GM12891 (cell line): Measurements from ENCODE around the gene PARVB.

ENCODE experiments used
- DNase-seq: peaks from one replicate; pipeline ENCODE4 v3.0.0; 2011; ENCODE audit warnings: low spot score; ENCODE audit not compliant: insufficient read length
- FAIRE-seq: peaks from 2 replicates; lab custom pipeline; 2011; peaks lifted over from hg19 to GRCh38; lab: Jason Lieb, UNC
- PAX5 ChIP-seq: IDR thresholded peaks from 2 replicates; pipeline ENCODE4 v1.6.1; 2011; ENCODE audit warnings: low read length, moderate library complexity, mild to moderate bottlenecking; ENCODE audit not compliant: insufficient read depth, severe bottlenecking
- POLR2A ChIP-seq: IDR thresholded peaks from 2 replicates; pipeline ENCODE4 v1.6.1; 2011; ENCODE audit warnings: low read depth, low read length, control low read depth
- POLR2AphosphoS5 ChIP-seq: IDR thresholded peaks from 2 replicates; pipeline ENCODE4 v1.6.1; 2011; ENCODE audit warnings: low read depth, low read length, control low read depth
- POU2F2 ChIP-seq: IDR thresholded peaks from 2 replicates; pipeline ENCODE4 v1.6.1; 2011; ENCODE audit warnings: low read depth, mild to moderate bottlenecking, control low read depth, low read length, moderate library complexity
- SPI1 ChIP-seq: IDR thresholded peaks from 2 replicates; pipeline ENCODE4 v1.6.1; 2011; ENCODE audit warnings: low read depth, low read length, control low read depth
- TAF1 ChIP-seq: IDR thresholded peaks from 2 replicates; pipeline ENCODE4 v1.6.1; 2011; ENCODE audit warnings: low read depth, low read length, control low read depth

Gene PARVB

GRCh38 chr22:44185237-44186120 lies 161.4 kb downstream of the PARVB start:
- DNase-seq, result no peak

GRCh38 chr22:44186121-44186510 lies 162.0 kb downstream of the PARVB start:
- TF ChIP-seq POLR2AphosphoS5, result no peak
- no peak for TF ChIP-seq SPI1
- TF ChIP-seq POLR2A, result no peak
- TF ChIP-seq POU2F2, result no peak
- TF ChIP-seq PAX5, result no peak
- no peak for TF ChIP-seq TAF1
- no peak for DNase-seq
- FAIRE-seq, result no peak

More at GRCh38 chr22:44185237-44186120, 161.4 kb downstream of the PARVB start:
- TF ChIP-seq SPI1 (no peak), PAX5 (no peak), POU2F2 (no peak), POLR2A (0 out of 2 replicates have a peak, but pooled peaks have one; percentile 11), TAF1 (no peak), POLR2AphosphoS5 (no peak)
- FAIRE-seq, result no peak

GRCh38 chr22:44186737-44187136 lies 162.6 kb downstream of the PARVB start:
- no peak for TF ChIP-seq POU2F2
- TF ChIP-seq POLR2A, result no peak
- no peak for TF ChIP-seq SPI1
- no peak for FAIRE-seq

GRCh38 chr22:44187652-44188230 lies 163.6 kb downstream of the PARVB start:
- no peak for TF ChIP-seq POU2F2
- DNase-seq, result no peak
- no peak for FAIRE-seq

More at GRCh38 chr22:44186737-44187136, 162.6 kb downstream of the PARVB start:
- no peak for DNase-seq

DNA sequence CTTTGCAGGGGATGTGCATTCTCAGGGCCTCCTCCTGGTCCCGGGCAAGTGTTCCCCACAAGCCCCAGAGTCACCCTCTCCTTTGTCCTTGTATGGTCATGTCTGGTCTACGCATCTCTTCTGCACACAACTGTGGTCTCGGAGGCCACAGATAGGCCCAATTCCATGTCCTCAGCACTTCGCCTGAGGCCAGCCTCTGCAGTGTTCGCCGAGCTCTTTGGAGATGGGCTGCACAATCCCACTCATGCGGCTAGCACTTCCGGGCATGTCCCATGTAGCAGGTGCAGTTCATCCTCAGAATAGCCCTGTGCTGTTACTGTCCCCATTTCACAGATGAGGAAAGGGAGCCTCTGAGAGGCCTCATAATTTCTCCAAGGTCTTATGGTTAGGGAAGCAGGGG lies 164.2 kb downstream of the PARVB start:
- no peak for FAIRE-seq
- TF ChIP-seq PAX5, result no peak
- no peak for TF ChIP-seq POLR2AphosphoS5
- TF ChIP-seq POLR2A, result no peak
- no peak for TF ChIP-seq TAF1
- no peak for TF ChIP-seq POU2F2
- no peak for TF ChIP-seq SPI1
- no peak for DNase-seq

DNA sequence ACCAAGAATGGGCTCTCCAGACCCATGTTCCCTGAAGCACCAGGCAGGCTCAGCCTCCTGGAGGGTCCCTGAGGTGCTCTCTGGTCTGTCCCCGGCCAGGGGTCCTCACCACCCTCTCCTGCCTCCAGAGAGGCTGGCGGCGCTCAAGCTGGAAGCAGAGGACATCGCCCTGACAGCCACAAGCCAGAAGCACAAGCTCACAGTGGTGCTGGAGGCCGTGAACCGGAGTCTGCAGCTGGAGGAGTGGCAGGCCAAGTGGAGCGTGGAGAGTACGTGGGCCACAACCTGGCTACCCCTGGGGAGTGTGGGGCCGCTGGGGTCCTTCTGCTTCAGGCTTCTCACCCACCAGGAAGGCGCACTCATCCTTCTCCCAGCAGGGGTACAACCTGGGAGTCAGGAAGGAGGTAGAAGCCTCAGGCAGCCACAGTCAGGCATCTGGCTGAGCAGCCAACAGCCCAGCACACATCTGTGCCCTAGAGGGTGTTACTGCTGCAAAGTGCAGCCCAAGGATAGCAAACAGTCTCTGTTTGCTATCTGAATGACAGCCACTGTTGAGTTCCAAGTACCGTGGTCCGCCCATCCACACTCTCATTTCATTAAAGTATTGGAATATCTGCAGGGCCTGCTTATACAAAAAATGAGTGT lies 165.0 kb downstream of the PARVB start:
- DNase-seq, result no peak
- TF ChIP-seq POLR2A (no peak), TAF1 (no peak), PAX5 (no peak), POLR2AphosphoS5 (no peak), POU2F2 (no peak)
- FAIRE-seq, result no peak

DNA sequence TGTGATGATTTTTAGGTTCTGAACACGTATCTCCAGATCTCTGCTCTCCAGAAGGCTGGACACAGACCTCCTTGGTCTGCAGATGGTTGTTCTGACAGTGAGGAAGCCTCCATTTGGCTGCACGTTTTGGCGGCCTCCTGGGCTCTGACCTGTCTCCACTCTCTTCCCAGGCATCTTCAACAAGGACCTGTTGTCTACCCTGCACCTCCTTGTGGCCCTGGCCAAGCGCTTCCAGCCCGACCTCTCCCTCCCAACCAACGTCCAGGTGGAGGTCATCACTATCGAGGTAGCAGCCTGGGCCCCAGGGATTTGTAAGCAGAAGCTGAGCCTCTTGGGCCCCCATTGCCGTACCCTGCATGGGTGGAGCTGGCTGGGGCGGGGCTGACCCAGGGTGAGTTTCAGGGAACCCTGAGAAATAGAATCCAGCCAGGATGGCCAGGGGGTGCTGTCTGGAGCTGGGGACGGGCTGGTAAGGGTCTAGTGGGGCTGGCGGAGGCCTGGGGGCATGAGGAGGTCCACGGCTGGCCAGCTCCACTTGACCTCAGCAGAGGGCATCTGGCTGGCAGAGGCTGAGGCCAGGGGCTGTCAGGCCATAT lies 166.4 kb downstream of the PARVB start:
- TF ChIP-seq POU2F2, result no peak
- no peak for TF ChIP-seq SPI1
- no peak for TF ChIP-seq TAF1
- TF ChIP-seq POLR2A, result no peak
- TF ChIP-seq POLR2AphosphoS5, result no peak
- no peak for TF ChIP-seq PAX5
- no peak for FAIRE-seq
- DNase-seq, result no peak

- peak; percentile 84 for FAIRE-seq
- DNase-seq, result peak; percentile 65
- no peak for TF ChIP-seq POU2F2
- no peak for TF ChIP-seq POLR2AphosphoS5
- no peak for TF ChIP-seq SPI1
- no peak for TF ChIP-seq POLR2A
- no peak for TF ChIP-seq PAX5
- TF ChIP-seq TAF1, result no peak
These were observed 166.9 kb downstream of the PARVB start for GRCh38 chr22:44191036-44191454.

- FAIRE-seq (peak; percentile 80), DNase-seq (no peak)
- TF ChIP-seq PAX5 (no peak), POU2F2 (no peak), POLR2AphosphoS5 (no peak), TAF1 (no peak), SPI1 (no peak), POLR2A (no peak)
These were observed 168.2 kb downstream of the PARVB start for GRCh38 chr22:44192098-44192815.
